ENCODE data around the gene TP73.

GRCh38 chr1:3627515-3628253 lies 24.6 kb upstream of the TP73 start:
- TF ChIP-seq ZNF384 (IDR thresholded peaks at IDR 0.05) (no peak), BHLHE40 (IDR thresholded peaks at IDR 0.05; ENCODE audit: borderline replicate concordance) (no peak), FOXA1 (IDR thresholded peaks at IDR 0.05) (no peak), PKNOX1 (IDR thresholded peaks at IDR 0.05) (no peak)

All from HEK293T (cell line).